VCaP (cell line): ENCODE measurements around the gene CD33.
A peak's percentile ranks its signal among the peaks of the same experiment; 100 is the strongest.
"Not testable (repeated sequence)": the region's sequence is repeated elsewhere in the genome, so short reads cannot be mapped to it uniquely, and the experiment has no call there.

Source experiments
- H3K27ac ChIP-seq: fragments of 450-650 bp; 2 replicates; pipeline ENCODE4 v1.5.1; 2017
- CTCF ChIP-seq: fragments of 450-650 bp; conservative IDR thresholded peaks from 2 replicates; pipeline ENCODE4 v1.5.1; 2017; ENCODE audit warnings: mild to moderate bottlenecking, moderate library complexity

Gene CD33

DNA sequence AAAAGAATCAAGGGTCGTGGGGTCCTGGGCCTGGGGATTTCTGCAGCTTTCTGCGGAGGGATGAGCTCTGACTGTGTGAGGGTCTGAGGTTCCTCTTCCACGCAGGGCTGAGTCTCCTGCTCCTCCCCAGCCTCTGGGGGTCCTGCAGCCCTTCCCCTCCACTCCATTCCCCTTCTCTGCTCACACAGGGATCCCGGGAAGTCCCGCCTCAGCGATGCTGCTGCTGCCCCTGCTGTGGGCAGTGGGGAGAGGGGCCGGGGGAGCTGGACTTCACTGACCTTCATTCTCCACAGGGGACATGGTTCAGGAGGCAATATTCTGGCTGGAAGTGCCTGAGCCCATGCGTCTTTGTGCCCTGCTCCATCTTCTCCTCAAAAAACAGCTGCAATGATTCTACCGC, 26.2 kb upstream of the CD33 start:
- no peak for TF ChIP-seq CTCF
- no peak overlapping the region for H3K27ac ChIP-seq

GRCh38 chr19:51200071-51200666, 24.7 kb upstream of the CD33 start:
- no peak for TF ChIP-seq CTCF
- H3K27ac ChIP-seq, result no peak overlapping the region

GRCh38 chr19:51201712-51202111, 23.2 kb upstream of the CD33 start:
- TF ChIP-seq CTCF, result no peak
- H3K27ac ChIP-seq, result no peak overlapping the region

DNA sequence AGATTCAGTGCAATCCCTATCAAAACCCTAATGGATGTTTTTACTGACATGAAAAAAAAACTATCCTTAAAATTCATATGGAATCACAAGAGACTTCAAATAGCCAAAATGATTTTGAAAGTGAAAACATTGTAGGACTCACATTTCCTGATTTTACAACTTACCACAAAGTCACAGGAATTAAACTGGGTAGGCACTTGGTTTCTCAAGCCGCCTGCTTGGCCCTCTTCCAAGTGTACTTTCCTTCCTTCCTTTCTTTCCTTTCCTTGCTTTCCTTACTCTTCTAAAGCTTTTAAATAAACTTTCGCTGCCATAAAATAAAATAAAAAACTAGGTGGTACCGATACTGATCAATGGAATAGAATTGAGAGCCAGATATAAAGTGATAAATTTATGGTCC, 21.0 kb upstream of the CD33 start:
- TF ChIP-seq CTCF, result no peak
- H3K27ac ChIP-seq, result no peak overlapping the region

DNA sequence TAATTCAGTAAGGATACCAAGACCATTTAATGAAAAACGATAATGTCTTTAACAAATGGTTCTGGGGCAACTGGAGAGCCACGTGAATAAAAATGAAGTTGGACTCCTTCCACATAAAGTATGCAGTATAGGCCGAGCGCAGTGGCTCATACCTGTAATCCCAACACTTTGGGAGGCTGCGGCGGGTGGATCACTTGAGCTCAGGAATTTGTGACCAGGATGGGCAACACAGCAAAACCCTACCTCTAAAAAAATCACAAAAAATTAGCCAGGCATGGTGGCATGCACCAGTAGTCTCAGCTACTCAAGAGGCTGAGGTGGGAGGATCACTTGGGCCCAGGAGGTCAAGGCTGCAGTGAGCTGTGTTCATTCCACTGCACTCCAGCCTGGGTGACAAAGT, 20.6 kb upstream of the CD33 start:
- no peak overlapping the region for H3K27ac ChIP-seq
- TF ChIP-seq CTCF, result no peak

GRCh38 chr19:51207747-51208146, 17.1 kb upstream of the CD33 start:
- H3K27ac ChIP-seq, result peak overlapping the region; percentile 61
- no peak for TF ChIP-seq CTCF

GRCh38 chr19:51210191-51210784, 14.6 kb upstream of the CD33 start:
- no peak for TF ChIP-seq CTCF
- no peak overlapping the region for H3K27ac ChIP-seq

DNA sequence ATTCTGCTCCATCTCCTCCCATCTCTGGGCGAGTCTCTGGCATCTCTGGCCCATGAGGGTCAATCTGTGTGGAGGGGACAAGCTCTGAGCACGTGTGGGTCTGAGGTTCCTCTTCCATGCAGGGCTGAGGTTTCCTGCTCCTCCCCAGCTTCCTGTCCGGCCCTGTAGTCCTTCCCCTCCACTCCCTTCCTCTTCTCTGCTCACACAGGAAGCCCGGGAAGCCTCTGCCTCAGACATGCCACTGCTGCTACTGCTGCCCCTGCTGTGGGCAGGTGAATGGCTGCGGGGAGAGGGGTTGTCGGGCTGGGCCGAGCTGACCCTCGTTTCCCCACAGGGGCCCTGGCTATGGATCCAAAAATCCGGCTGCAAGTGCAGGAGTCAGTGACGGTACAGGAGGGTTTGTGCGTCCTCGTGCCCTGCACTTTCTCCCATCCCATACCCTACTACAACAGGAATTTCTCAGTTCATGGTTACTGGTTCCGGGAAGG, 14.0 kb upstream of the CD33 start:
- not testable (repeated sequence) for H3K27ac ChIP-seq
